Measurements from ENCODE around the gene FHIT.
A peak's percentile ranks its signal among the peaks of the same experiment; 100 is the strongest.

Gene FHIT

DNA sequence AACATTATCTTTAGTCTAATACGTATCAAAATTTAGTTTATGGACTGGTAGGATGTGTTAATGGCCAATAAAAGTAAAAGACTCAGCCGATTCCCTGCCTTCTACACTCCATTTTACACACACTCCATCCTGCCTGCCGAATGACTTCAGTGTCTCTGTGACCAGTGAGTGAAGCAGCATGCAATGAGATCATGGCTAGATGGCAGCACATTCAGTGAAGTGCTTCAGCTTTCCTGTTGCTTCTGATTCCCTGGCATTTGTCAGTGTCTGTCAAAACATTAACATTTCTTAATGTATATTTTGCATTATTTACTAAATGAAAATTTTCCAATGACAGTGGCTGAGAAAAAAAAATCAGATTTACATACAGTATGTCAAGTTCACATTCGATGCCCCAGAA, 412.0 kb downstream of the FHIT start:
- DNase-seq (ENCODE audit: low spot score), result peak; percentile 67

DNA sequence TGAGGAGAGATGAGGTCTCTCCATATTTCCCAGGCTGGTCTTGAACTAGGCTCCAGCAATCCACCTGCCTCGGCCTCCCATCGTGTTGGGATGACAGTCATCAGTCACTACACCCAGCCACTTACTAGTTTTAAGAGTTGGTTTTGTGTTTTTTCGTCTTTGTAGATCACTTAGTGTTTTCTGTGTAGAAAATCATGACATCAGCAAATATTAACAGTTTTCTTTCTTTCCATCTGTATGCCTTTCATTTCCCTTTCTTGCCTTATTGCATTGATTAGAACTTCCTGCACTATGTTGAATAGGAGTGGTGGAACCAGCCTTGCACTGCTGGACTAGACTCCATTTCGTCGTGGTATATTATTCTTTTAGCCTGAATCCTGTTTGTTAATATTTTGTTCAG, 415.5 kb downstream of the FHIT start:
- no peak for DNase-seq (ENCODE audit: low spot score)

DNA sequence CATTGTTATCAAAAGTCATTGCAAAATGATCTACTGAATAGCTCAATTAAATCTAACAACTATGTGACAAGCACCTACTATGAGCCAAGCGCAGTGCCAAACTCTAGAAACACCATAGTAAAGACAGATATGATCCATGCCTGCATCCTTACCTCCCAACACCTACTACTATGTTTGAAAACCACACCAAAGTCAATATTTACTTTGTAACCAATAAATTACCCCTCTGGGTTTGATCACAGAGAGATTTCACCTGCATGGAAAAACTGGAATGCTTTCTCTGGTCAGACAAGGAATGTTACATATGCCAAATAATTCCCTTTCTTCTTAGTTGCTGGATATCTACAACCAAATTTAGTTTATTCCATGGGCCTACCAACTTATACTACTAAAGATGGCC, 422.2 kb downstream of the FHIT start:
- DNase-seq (ENCODE audit: low spot score), result no peak

DNA sequence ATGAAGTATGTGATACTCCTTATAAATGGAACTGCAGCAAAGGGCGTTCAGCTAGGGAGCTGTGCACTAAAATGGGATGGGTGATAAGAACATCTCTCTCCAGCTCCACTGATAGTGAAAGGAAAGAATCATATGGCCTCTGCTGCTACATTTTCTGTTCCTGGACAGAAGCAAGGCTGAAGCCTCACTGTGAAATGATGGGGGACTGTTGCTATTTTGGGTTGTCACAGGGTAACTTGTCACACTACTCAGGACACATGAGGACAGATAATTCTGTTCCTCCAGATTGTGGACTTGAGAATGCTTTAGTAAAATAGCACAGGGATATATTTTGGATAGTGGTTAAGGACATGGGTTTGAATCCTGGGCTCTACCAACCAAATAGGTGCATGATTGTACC, 423.6 kb downstream of the FHIT start:
- DNase-seq (ENCODE audit: low spot score), result no peak

DNA sequence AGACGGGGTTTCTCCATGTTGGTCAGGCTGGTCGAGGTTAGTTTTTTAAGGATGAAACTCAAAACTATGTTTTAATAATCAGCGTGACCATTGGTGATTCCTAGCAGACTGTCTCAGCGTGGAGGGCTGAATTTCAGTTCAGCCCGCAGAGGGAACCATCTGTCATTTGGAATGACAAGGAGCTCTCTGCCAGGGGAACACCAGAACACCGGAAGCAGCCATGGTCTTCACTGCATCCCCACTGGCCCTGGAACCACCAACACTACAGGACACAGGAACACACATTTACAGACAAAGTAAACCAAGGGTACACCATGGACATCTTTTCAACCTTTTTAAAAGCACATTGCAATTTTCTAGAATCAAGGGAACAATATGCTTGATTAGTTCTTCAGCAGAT, 424.7 kb downstream of the FHIT start:
- no peak for DNase-seq (ENCODE audit: low spot score)

DNA sequence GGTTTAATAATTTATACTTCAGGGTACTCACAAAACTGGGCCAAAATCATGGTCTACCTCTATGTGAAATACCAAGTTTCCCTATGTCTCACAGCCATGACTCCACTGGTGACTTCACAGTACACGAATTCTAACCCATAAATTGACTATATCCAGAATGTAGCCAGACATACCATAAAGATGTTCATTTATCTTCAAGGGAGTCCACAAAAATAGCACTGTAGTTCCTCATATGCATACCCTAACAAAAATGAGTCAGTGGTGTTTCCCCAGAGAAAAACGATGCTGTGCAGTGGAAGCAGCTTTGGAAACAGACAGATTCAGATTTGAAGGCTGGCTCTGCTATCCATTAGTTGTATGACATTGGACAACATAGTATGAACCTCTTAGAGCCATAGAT, 438.8 kb downstream of the FHIT start:
- no peak for DNase-seq (ENCODE audit: low spot score)

DNA sequence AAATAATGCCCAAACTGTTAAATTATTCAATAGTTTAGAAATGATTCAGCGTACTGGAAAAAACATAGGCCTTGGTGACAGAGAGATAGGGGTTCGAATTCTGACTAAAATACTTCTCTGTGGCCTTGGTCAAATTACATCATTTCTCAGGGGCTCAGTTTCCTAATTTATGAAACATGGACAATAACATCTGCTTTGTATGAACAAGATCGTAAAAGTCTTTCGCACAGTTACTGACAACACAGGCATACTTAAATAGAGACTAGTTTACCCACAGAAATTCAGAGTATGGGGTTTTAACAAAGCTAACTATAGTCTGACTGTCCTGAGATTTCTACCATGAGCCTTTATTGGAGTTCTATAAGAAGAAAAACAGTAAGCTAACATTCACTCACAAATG, 440.4 kb downstream of the FHIT start:
- DNase-seq (ENCODE audit: low spot score), result no peak

DNA sequence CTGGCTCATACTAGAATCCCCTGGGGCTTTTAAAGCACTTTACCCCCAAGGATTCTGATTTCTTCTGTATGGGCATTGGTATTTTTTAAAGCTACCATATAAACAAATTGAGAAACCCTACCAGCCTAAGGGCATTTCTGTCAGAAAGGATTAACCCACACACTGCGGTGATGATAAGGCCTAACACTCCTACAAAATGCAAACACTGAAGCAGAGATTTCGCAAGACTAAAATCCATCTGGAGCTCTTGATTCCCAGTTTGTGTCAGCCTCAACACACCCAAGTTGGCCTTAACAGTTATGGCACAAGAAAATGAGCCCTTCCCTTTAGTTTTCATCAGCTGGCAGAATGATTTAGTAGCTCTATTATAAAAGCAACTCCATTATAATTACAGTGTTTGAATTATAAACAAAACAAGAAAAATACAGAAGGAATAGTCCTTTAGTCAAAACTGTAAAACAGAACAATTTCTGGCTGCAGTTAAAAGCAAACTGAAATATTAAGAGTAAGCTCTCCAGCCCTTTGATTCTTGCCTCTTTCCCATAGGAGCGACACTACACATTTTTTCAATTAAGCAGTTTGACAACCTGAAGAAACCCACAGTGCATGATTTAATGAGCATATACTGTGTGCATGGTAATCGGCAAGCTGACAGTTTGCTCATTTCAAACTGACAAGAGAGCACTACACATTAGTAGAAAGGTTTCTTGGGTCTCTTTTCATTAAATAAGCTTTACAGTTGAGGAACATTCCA, 441.2 kb downstream of the FHIT start:
- no peak for DNase-seq (ENCODE audit: low spot score)

DNA sequence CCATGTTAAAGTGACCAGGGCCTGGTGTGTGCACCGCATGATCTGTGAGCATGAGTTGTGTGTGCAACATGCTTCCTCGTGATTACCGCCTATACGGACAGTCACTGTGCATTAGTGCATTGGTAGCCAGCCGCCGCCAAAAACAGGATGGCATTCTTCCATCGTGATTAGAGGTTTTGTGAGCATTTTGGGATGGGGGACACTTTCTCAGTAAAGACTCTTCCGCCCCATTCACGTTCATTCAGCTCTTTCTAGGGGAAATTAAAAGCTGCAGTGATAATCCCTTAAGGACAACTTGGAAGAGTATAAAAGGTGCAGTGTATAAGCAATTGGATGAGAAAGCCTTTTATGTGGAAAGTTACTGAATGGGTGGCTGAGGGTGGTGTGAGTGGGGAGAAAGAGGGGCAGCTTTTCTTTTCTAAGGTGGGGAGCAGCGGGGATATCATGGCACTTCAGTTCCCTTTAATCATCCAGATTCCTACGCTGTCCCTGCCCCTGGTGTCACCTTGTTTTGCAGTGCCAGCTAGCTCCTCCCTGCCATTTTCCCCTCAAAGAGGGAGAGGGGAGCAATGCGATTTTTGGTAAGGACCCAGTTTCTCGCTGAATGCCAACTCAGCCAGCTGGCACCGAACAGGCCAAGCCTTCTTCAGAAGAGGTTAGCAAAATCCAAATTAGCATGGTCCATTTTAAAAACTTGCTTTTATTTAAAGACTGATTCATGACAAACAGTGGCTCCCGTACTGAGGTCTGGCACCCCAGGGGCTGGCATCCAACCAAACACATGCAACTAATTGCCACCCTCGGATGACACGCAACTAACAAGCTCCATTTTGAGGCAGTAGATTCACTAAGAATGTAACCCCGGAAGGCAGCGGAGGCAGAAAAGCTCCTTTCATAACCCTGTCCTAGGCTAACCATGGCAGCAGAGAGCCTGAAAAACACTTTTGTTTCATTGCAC, 447.8 kb downstream of the FHIT start:
- DNase-seq (ENCODE audit: low spot score), result peak; percentile 59

DNA sequence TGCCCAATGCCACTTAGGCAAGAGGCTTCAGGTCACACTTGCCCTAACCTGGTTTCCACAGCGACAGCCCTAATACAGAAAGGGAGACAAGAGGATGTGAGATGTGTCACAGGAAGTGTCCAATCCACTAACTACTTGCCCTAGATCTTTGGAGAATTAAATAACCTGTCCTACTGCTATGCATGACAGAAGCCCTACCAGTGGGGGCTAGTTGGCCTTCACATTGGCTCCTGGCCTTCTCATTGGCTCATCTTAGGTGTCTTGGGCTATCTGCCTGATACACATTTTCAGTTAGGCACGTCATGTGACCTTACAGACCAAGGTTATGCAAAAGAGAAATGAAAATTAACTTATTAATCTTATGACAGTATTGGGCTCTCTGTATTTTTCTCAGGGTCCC, 449.9 kb downstream of the FHIT start:
- DNase-seq (ENCODE audit: low spot score), result no peak

DNA sequence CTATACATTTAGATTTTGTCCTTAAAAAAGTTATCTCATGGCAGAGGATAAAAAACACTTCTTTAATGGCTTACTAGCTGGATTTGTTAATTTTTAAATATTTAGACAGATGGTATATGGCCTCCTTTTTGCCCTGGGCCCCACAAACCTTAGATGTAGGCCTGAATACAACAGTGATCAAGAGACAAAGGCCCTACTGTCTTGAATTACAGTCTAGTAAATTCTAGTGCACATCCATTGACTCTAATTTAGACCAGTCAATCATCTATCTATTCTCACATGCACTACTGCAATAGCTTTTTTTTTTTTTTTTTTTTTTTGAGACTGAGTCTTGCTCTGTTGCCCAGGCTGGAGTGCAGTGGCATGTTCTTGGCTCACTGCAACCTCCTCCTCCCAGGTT, 452.8 kb downstream of the FHIT start:
- no peak for DNase-seq (ENCODE audit: low spot score)

DNA sequence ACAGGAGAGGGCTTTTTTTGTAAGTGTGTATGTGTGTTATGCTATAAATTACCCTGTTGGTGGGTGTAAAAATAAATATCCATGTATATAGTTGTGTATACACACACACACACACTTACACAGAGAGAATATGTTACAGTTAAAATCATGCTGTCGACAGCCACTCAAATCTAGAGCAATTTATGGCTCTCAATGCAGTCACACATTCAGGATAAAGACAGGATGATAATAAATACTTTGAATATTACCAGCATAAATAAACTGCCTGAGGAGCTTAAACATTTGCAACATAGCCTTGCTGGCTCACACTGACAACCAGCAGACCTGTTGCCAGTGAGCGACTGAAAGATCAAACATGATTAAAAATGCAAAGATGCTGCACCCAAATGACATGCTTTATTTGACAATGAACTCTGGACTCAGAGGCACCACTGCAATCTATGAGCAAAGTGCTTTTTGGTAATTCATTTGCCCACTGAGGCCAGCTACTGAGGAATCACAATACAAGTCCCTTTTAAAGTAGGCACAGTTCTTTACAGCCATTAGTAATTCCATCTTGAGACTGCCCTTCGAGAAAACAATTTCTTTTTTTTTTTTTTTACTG, 458.9 kb downstream of the FHIT start:
- no peak for DNase-seq (ENCODE audit: low spot score)

DNA sequence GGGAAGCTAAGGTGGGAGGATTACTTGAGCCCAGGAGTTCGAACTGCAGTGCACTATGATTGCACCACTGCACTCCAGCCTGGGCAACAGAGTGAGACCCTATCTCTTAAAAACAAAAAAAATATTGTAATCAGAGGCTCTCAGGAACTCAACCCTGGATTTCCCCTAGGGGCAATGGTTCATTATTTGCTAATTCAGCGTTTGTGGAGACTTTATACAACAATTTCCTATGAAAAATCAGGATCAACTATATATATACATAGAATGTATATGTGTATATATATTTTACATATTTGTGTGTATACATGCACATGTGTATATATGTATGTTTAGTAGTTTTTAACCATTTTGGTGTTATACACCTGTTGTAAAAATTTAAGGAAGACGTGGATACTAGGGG, 463.1 kb downstream of the FHIT start:
- DNase-seq (ENCODE audit: low spot score), result no peak

DNA sequence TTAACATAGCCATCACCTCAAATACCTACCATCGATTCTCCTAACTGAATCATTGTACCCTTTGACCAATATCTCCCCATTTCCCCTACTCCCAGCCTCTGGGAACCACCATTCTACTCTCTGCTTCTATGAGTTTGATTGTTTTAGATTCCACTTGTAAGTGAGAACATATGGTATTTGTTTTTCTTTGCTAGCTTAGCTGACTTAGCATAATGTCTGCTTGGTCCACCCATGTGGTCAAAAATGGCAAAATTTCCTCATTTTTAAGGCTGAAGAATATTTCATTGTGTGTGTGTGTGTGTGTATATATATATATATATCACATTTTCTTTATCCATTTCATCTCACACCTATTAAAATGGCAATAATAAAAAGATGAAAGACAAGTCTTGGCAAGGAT, 469.3 kb downstream of the FHIT start:
- DNase-seq (ENCODE audit: low spot score), result no peak

DNA sequence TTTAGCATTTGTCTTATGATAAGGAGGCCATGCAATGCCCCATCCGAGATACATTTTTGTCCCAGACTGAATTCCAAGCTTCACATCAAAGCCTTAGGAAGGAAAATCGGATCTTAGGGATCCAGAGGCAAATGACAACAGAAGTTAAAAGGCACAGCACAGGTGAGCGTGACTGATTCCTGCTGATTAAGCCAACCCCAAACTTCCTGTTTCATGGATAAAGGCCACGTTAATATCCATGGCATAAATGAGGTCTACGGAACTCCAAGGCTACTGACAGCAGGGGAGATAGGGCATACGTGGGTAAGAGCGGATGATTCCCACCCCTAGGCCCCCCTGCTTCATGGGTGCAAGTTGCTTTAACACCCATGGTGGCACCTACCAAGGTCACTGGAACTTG, 471.6 kb downstream of the FHIT start:
- DNase-seq (ENCODE audit: low spot score), result no peak

DNA sequence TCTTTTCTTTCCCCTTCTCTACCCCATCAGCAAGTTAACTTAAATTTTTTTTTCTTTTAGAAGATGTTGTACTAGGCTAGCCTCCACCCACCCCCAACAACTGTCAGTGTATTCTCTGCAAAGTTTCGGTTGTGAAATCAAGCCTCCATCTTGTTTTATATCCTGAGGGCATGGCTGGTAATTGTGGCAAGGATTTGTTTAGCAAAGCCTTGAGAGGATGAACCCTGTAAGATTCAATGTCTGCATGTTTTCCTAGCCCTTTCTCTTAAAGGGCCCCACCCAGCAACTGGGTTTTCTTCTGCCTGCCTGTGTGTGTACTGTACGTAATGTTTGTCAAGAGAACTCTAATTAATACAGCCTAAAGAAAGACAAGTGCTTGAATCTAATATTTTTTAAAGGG, 475.3 kb downstream of the FHIT start:
- DNase-seq (ENCODE audit: low spot score), result no peak

DNA sequence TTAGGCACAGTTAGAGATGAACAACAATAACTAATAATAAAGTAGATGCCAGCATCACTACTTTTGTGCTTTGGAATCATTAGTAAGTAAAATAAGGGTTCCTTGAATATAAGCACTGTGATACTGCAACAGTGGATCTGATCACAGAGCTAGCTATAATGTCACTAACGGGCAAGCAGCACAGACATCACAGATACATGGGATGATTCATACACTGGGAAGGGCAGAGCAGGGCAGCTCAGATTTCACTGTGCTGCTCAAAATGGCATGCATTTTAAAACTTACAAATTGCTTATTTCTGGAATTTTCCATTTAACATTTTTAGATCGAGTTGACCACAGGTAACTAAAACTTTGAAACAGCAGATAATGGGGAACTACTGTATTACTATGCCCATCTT, 476.6 kb downstream of the FHIT start:
- no peak for DNase-seq (ENCODE audit: low spot score)

DNA sequence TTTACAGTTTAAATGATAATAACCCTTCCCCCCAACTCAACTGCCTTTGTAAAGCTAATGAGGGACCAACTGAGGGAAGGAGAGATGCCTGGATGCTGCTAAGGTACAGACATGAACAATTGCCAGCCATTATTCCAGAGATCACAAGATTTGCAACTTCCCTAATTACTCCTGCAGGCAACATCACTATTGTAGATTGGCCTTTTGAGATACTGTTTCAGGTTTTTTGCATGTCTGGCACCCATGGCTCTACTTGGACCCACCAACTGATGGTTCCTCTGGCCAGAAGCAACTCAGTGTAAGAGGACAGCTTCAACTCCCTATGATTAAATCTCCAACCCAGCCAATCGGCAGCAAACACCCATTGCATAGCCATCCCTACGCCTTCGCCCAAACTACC, 478.7 kb downstream of the FHIT start:
- DNase-seq (ENCODE audit: low spot score), result no peak

DNA sequence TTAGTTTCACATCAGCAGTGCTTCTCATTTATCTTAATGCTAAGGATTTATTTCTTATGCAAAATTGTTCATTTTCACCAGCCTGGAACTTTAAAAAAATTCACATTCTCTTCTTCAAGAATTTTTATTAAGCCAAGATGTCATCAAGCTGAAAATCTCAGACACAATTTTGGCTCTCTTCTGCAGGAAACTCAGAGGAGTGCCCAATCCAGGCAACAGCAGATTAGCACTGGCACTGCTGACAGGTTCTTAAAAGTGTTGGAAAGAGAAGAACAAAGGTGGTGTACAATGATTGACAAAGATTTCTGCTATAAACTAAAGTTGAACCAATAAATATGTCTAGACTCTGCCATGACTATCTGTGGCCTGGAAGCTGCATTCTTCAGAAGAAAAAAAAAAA, 479.5 kb downstream of the FHIT start:
- DNase-seq (ENCODE audit: low spot score), result no peak

DNA sequence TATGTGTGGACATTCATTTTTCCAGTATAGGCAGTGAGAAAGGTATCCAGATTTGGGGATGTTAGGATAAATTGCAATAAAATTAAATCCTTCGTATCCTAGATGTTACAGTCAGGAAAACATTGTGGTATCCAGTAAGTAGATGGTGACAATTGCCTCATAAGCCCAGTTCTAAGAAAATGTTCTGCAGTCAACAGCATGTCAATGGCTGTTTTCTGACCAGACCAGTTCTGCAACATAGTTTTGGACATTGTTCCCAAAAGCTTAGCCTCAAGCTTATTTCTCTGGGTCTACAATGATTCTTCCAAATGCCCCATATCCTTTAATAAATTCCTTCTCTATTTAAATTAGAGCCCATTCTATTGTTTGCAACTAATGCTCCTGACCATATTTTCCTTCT, 480.7 kb downstream of the FHIT start:
- no peak for DNase-seq (ENCODE audit: low spot score)

DNA sequence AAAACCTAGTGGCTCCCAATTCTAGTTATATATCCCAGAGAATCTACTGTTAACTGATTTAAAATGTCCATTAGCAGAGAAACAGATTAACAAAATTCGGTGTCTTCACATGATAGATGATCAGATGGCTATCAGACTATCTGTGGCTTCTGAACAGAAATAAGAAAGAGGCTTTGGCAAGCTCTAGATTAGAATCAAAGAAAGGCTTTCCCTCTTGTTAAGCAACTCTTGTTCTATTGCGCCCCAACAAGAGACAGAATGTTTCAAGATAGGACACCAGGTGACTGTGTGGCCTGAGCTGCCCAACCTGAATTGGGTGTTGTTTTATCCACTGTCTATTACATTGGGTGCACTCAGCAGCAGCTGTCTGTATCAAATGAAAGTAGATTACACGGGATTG, 483.7 kb downstream of the FHIT start:
- no peak for DNase-seq (ENCODE audit: low spot score)

DNA sequence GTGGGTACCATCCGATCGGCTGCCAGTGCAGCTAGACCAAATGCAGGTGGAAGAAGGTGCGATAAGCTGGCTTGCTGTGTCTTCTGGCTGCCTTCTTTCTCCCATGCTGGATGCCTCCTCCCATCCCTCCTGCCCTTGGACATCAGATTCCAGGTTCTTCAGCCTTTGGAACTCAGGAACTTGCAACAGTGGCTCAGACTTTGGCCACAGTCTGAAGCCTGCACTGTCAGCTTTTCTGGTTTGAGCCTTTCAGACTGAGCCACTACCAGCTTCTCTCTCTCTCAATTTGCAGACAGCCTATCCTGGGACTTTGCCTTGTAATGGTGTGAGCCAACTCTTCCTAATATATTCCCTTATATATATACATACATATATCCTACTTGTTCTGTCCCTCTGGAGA, 485.5 kb downstream of the FHIT start:
- no peak for DNase-seq (ENCODE audit: low spot score)

DNA sequence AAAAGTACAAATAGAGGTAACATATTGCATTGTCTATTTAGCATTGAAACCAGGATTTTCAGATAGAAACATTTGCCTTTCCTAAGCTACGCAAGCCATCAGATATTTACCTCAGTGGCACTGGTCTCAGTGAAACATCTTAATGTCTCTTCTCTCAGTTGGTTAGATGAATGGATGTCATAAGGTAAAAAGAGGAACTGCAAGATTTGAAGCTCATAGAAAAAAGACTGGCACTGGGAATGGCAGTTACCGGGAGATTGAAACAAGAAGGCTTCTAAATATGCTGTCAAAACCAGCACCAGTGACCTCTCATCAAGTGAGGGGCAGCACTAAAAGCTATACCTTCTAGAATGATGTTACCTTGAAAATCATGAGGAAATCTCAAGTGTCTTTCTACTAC, 486.4 kb downstream of the FHIT start:
- DNase-seq (ENCODE audit: low spot score), result no peak

Data from globus pallidus (tissue), 1 donor.